HAP-1 (cell line): Measurements from ENCODE around the gene BLNK.
"Not testable (repeated sequence)": the region's sequence is repeated elsewhere in the genome, so short reads cannot be mapped to it uniquely, and the experiment has no call there.

Experiments
- DNase-seq, 2 experiments: peaks; one replicate each; pipeline ENCODE4 v3.0.0-alpha.2; 2016 to 2020; ENCODE audit warnings: low spot score in 2 of 2
- H3K27me3 ChIP-seq: fragments of 250-450 bp; sonication (Bioruptor Pico); 2 replicates; pipeline ENCODE4 v1.5.1; 2020; ENCODE audit warnings: low read depth, mild to moderate bottlenecking, moderate library complexity
- H3K36me3 ChIP-seq: fragments of 250-450 bp; sonication (Bioruptor Pico); replicated peaks from 2 replicates; pipeline ENCODE4 v1.5.1; 2020; ENCODE audit warnings: mild to moderate bottlenecking
- H3K4me1 ChIP-seq: fragments of 250-450 bp; sonication (Bioruptor Pico); 2 replicates; pipeline ENCODE4 v1.5.1; 2020; ENCODE audit warnings: mild to moderate bottlenecking
- H3K4me3 ChIP-seq: fragments of 250-450 bp; sonication (Bioruptor Pico); 2 replicates; pipeline ENCODE4 v1.5.1; 2020; ENCODE audit warnings: mild to moderate bottlenecking, moderate library complexity
- H3K9me3 ChIP-seq: fragments of 250-450 bp; sonication (Bioruptor Pico); 2 replicates; pipeline ENCODE4 v1.5.1; 2020; ENCODE audit warnings: mild to moderate bottlenecking, moderate library complexity
- in situ Hi-C: fragments of 300-500 bp; cut with MboI; formaldehyde crosslinking; loops from 3 replicates; pipeline ENCODE4 v1.14.3; 2020; ENCODE audit warnings: low sequenced_read_pairs, inconsistent platforms, mixed read lengths

BLNK gene

DNA sequence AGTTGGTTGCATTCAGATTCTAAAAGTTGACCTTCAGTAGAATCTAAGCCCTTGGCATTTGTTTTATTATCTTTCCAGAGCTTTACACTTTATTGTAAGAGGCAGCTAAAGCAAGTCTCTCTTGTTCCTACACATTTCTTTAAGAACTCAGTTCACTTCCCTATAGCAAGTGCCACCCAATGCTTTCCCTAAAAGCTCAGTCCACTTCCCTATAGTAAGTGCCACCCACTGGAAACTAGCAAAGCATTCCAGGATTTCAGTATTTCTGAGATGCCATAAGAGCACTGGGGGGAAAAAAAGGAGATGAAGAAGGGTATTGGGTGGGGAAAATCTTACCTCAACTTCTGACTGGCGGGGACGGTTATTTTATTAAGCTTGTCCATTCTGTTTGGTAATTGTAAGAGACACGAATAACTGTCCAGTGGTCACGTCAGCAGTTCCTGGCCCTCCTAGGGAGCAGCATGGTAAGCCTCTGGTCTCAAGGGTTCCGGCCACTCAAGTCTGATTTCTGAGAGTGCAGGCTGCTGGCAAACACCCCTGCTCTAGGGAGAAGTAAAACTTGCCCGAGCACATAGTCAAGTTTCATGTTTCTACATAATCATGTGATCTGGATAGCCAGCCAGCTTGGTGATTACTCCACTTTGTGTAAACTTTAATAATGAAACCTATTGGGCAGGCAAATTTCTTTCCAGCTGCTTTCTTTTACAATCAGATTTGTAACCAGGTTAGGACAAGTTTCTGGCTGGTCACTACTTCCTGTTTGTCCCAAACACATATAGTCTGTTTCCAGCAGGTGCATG is at the start of gene BLNK:
BLNK (minus strand) TSS at position 554 of the 800 bp plus-strand sequence; CDS start at position 383, 171 bp downstream.
- no peak for DNase-seq
- in situ Hi-C loops = no loop called here
- no peaks in the 10 kb centered on the region for H3K27me3 ChIP-seq
- H3K9me3 ChIP-seq = no peaks in the 10 kb centered on the region
- H3K36me3 ChIP-seq = no peaks in the 10 kb centered on the region
- no peaks in the 10 kb centered on the region for H3K4me1 ChIP-seq
- H3K4me3 ChIP-seq = no peak within 1 kb of the TSS

DNA sequence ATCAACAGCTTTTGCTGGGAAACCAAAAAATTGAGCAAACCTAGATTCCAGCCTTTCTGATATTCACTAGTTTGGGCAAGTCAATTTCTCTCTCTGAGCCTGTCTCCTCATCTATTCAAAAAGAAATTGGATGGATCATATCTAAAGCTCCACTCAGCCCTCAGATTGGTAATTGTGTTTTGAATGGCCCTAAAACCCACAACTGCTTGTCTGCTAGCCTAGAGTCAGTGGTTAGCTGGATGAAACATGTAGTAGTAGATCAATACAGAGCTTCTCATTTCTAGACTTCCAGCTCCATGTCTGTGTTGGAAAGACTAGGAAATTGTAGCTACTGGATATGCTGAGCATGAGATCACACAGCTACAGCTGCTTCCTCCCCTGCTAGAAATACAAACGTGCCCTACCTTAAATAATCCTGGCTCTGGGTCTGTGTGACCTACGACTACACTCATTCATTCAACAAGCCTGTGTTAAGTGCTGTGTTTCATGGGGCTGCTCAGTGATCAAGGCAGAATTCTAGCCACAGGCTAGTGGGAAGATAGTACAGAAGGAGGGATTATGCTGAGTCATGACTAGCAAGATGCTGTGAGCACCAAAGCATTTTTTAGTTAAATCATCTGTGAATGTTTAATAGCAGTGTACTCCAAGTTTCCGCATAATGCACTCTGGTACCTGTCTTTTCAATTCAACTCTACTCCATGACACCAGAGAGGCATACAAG is 48.5 kb upstream of the BLNK start:
- Histone ChIP-seq H3K4me1 (peaks cover 2% of the 10 kb centered on the region), H3K4me3 (no peak overlapping the region), H3K9me3 (no peaks in the 10 kb centered on the region), H3K36me3 (no peaks in the 10 kb centered on the region), H3K27me3 (0 out of 2 replicates have a peak, but pooled peaks cover 3% of the 10 kb centered on the region)
- in situ Hi-C loops = loop anchor here (25.0 kb wide), 1 partner anchor 308 kb away; no protein-coding TSS in a partner anchor
- no peak for DNase-seq

DNA sequence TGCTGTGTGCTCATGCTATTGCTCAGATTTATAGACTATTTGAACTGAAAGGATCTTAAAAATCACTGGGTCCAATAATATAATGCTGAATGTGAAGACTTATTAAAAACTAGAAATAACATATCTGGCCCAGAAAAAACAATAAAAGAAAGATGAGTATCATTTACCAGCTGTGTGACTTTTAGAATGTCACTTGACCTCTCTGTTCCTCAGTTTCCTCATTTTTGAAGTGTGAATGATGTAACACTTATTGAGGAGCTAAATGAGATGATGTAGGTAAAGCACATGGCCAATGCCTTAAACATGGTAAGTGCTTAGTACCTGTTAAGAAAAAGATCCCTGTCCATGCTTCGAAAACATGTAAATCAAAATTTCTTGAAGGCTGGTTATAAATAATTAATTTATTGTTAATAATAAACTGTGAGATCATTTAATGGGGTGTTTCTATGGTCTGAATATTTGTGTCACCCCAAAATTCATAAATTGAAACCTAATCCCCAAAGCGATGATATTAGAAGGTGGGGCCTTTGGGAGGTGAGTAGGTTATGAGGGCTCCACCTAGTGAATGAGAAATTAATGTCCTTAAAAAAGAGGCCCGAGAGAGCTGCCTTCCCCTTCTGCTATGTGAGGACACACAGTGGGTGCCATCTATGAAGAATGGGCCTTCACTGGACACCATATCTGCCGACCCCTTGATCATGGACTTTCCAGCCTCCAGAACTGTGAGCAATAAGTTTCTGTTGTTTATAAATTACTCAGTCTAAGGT is 45.9 kb upstream of the BLNK start:
- in situ Hi-C loops = loop anchor here (25.0 kb wide), 1 partner anchor 305 kb away; no protein-coding TSS in a partner anchor
- Histone ChIP-seq H3K27me3 (0 out of 2 replicates have a peak, but pooled peaks cover 3% of the 10 kb centered on the region), H3K9me3 (no peaks in the 10 kb centered on the region), H3K36me3 (no peaks in the 10 kb centered on the region), H3K4me1 (no peaks in the 10 kb centered on the region), H3K4me3 (no peak overlapping the region)
- no peak for DNase-seq

DNA sequence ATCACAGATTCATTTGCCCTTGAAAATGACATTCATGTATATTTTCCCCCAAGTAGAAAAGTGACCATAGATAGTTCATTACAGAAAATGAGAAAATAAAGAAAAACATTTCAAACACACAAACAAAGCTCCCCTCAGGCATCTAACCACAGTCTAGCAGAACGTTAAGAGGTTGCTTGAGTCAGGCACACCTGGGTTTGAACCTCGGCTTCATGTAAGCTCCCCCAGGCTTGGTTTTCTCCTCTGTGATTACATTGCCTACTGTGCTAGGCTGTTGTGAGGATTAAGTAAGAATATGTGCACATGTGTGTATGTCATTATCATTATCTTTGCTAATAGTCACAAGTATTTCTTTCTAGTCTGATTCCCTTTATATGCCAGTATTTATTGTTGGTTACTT is 42.0 kb upstream of the BLNK start:
- Histone ChIP-seq H3K4me1 (peaks cover 31% of the 10 kb centered on the region), H3K36me3 (no peaks in the 10 kb centered on the region), H3K4me3 (no peak overlapping the region), H3K27me3 (0 out of 2 replicates have a peak, but pooled peaks cover 3% of the 10 kb centered on the region), H3K9me3 (no peaks in the 10 kb centered on the region)
- DNase-seq = no peak
- in situ Hi-C loops = loop anchor here (25.0 kb wide), 1 partner anchor 301 kb away; no protein-coding TSS in a partner anchor

DNA sequence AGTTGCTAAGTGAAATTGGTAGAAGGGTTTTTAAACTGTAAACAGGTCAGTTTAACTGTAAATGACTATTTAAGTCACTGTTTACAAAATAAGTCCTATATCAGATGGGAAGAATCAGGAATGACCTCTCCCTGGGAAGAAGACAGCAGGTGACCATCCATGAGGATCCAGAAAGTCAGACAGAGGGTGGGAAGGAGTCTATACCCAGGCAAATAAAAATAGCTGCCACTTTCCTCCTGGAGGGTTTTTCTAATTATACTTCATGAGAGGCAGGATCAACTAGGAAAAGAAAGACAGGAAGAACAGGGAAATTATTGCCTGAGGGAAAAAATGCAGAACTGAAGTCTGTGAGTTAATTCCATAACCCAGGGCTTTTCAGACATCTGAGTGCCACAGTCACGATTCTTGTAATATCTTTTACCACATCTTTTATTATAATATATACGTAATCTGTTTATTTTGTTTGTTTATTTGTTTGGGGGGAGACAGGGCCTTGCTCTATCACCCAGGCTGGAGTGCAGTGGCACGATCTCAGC is 39.9 kb upstream of the BLNK start:
- H3K4me3 ChIP-seq = no peak overlapping the region
- DNase-seq = no peak
- H3K27me3 ChIP-seq = no peaks in the 10 kb centered on the region
- no peaks in the 10 kb centered on the region for H3K36me3 ChIP-seq
- no peaks in the 10 kb centered on the region for H3K9me3 ChIP-seq
- H3K4me1 ChIP-seq = peaks cover 37% of the 10 kb centered on the region
- in situ Hi-C loops = loop anchor here (25.0 kb wide), 1 partner anchor 299 kb away; no protein-coding TSS in a partner anchor

DNA sequence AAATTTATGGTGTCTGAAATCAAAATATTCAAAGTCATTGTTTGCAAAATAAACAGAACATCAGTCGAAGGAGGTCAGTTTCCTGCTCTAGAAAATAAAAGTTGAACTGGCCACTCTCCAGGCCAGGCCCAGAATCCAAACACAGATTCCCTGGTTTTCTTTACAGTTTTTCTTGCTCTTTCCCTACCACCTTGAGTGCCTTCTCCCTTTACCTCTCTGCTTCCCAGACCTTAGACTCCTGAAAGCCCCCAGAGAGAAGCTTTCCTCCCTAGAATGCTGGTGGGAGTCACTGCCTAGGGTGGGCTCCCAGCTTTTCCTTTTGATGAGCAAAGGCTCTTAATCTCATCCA is 38.9 kb upstream of the BLNK start:
- Histone ChIP-seq H3K36me3 (no peaks in the 10 kb centered on the region), H3K4me1 (peaks cover 37% of the 10 kb centered on the region), H3K9me3 (no peaks in the 10 kb centered on the region), H3K4me3 (no peak overlapping the region), H3K27me3 (no peaks in the 10 kb centered on the region)
- in situ Hi-C loops = loop anchor here (25.0 kb wide), 1 partner anchor 298 kb away; no protein-coding TSS in a partner anchor
- no peak for DNase-seq

DNA sequence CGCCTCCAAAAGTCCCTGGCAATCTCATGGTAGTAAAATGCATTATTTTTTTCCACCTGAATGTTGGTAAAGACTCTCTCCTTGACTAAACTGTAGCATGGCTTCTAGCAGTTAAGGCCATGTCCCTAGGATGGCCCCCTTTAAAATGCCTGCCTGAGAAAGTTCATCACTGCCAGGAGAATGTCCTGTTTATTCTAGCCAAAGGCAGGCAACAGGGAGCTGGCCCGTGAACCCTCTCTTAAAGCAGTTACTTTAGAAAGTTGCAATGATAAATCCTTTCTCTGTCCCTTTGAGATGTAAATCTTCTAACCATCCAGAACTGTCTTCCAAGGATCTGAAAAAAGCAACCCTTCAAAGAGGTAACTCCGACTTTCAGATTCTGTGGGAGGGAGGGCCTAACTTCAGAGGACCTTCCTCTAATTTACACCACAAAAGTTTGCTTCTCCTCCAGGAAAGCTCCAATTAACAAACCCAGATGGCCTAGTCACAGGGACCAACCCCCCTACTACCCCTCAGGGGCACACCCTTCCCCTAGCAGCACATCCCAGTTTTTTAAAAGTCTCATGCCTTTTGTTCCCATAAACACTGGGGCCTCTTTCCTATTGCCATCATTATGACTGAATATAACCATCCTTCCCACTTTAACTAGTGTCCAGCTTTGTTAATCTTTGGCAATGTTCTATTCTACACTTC is 38.4 kb upstream of the BLNK start:
- in situ Hi-C loops = loop anchor here (25.0 kb wide), 1 partner anchor 297 kb away; no protein-coding TSS in a partner anchor
- Histone ChIP-seq H3K27me3 (no peaks in the 10 kb centered on the region), H3K4me3 (no peak overlapping the region), H3K36me3 (no peaks in the 10 kb centered on the region), H3K4me1 (peaks cover 37% of the 10 kb centered on the region), H3K9me3 (no peaks in the 10 kb centered on the region)
- DNase-seq = peak; percentile 82 to 92

DNA sequence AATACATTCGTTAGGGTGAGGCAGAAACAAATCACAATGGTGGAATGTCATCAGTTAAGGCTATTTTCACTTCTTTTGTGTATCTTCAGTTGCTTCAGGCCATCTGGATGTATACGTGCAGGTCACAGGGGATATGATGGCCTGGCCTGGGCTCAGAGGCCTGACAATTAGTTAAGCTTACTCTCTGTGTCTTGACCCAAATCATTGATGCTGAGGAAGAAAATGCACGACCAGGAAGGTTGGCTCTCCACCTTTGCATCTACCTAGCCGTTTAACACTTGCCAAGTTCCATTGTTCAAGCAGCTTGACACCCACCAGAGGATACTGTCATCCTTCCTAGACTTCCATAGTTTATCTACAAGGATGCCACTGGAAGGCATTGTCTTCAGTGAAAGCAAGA is 37.5 kb upstream of the BLNK start:
- DNase-seq, H3K27me3 ChIP-seq, H3K4me3 ChIP-seq, H3K9me3 ChIP-seq, H3K36me3 ChIP-seq: not testable (repeated sequence)
- in situ Hi-C loops = loop anchor here (25.0 kb wide), 1 partner anchor 297 kb away; no protein-coding TSS in a partner anchor
- H3K4me1 ChIP-seq = peaks cover 37% of the 10 kb centered on the region

DNA sequence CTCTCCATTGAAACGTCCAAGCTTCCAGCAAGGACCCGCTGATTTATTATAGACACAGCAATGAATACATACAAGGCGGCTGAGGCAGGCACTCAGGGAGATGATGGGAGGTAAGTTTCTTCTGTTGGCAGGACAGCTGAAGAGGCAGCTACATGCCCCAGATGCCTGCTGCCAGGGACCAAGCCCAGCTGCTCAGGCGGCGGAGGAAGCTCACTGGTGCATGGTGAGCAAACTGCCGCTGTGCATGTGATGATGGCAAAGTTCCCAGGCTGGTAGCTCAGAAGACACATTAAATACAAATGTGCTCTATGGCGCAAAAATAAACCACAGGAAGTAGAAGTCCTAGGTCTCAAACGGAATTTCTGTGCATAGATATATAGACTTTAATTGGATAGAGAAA is 35.1 kb upstream of the BLNK start:
- no peaks in the 10 kb centered on the region for H3K36me3 ChIP-seq
- DNase-seq = no peak
- in situ Hi-C loops = loop anchor here (25.0 kb wide), 1 partner anchor 294 kb away; no protein-coding TSS in a partner anchor
- H3K4me1 ChIP-seq = peaks cover 35% of the 10 kb centered on the region
- no peaks in the 10 kb centered on the region for H3K27me3 ChIP-seq
- no peak overlapping the region for H3K4me3 ChIP-seq
- H3K9me3 ChIP-seq = no peaks in the 10 kb centered on the region

DNA sequence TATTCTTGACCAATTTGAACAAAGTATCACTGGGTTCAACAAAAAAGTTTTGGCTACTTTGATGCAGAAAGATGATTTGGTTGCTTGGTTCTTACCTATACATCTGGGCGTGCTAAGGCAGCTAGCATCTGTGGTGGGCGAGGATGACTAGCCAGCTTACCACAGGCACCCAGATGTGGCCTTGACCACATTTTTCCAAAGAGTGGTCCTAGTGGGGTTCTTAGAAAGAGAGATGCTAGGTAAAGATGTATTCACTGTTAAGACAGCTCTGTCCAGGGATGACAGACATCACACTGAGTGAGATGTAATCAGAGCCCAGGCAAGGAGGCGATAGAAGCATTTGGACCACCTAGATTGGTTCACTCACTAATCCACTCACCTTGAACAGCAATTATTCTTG is 33.6 kb upstream of the BLNK start:
- Histone ChIP-seq H3K36me3 (no peaks in the 10 kb centered on the region), H3K4me3 (no peak overlapping the region), H3K27me3 (peaks cover 7% of the 10 kb centered on the region; the same call in 1 of the 2 replicates), H3K4me1 (peaks cover 20% of the 10 kb centered on the region), H3K9me3 (no peaks in the 10 kb centered on the region)
- DNase-seq = no peak
- in situ Hi-C loops = loop anchor here (25.0 kb wide), 1 partner anchor 293 kb away; no protein-coding TSS in a partner anchor

DNA sequence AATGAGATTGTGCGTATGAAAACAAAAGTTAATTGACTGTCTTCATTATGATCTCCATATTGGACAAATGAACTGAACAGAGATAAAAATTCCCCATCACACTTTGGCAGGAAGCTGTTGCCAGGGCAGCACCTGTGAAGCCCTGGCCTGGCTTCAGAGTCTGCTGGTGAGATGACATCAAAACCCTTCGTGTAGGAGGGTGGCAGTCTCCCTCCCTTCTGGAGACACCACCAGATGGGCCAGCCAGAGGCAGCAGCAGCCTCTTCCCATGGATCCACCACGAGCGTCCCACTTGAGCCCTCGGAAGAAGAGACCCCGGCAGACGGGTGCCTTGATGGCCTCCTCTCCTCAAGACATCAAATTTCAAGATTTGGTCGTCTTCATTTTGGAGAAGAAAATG is 32.9 kb upstream of the BLNK start, which contains the start of gene DNTT:
DNTT (plus strand) TSS at position 205 of the 400 bp plus-strand sequence; CDS start at position 269, 64 bp downstream.
- Histone ChIP-seq H3K9me3 (no peaks in the 10 kb centered on the region), H3K36me3 (no peaks in the 10 kb centered on the region), H3K4me1 (peaks cover 15% of the 10 kb centered on the region), H3K27me3 (peaks cover 8% of the 10 kb centered on the region; the same call in 1 of the 2 replicates), H3K4me3 (no peak within 1 kb of the TSS)
- no peak for DNase-seq
- in situ Hi-C loops = loop anchor here (25.0 kb wide), 1 partner anchor 292 kb away; no protein-coding TSS in a partner anchor

DNA sequence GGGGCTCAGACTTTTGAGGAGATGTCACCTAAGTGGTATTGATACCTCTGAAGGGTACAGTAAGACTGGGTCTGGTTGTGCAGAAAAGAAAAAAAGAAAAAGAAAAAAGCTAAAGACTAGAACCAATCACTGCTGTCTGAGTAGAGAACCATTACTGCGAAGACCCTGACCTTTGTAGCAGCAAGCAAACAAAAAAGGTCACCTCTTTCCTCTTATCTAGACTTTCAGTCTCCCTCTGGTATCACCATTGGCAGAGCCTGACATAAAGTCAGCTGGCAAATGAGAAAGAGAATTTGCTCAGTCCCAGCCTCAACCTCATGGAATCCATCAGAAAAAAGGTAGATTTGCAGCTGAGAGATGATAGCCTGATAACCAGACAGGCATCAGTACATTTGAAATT is 30.2 kb upstream of the BLNK start:
- Histone ChIP-seq H3K9me3 (no peaks in the 10 kb centered on the region), H3K36me3 (no peaks in the 10 kb centered on the region), H3K4me1 (no peaks in the 10 kb centered on the region), H3K27me3 (peaks cover 9% of the 10 kb centered on the region; the same call in 1 of the 2 replicates), H3K4me3 (no peak overlapping the region)
- DNase-seq = no peak
- in situ Hi-C loops = loop anchor here (25.0 kb wide), 1 partner anchor 289 kb away; no protein-coding TSS in a partner anchor
